Smooth muscle cell (in vitro differentiated cells): ENCODE results near the gene PAWR. TPM values are rescaled to one million over a fixed set of nuclear protein-coding genes. Genes with fewer than 3 reads are reported as not detected.

Experiments used
- DNase-seq: peaks from one replicate; lab custom pipeline; 2025; ENCODE audit not compliant: unreplicated experiment; lab: John Stamatoyannopoulos, UW
- H2AFZ ChIP-seq: fragments of 200-600 bp; sonication (generic); 2 replicates; pipeline ENCODE4 v1.6.0; 2016; ENCODE audit warnings: antibody characterized with exemption, low read depth, mild to moderate bottlenecking
- H3F3A ChIP-seq: fragments of 200-600 bp; sonication (generic); 2 replicates; pipeline ENCODE4 v1.6.0; 2017; ENCODE audit warnings: antibody characterized with exemption, low read depth
- H3K27ac ChIP-seq: fragments of 200-600 bp; sonication (generic); 2 replicates; pipeline ENCODE4 v1.5.1; 2016; ENCODE audit warnings: low read depth, mild to moderate bottlenecking
- H3K27me3 ChIP-seq: fragments of 200-600 bp; sonication (generic); 2 replicates; pipeline ENCODE4 v1.6.1; 2016; ENCODE audit warnings: low read depth, mild to moderate bottlenecking
- H3K36me3 ChIP-seq: fragments of 200-600 bp; sonication (generic); 2 replicates; pipeline ENCODE4 v1.5.1; 2016; ENCODE audit warnings: low read depth
- H3K4me1 ChIP-seq: fragments of 200-600 bp; sonication (generic); 2 replicates; pipeline ENCODE4 v1.5.1; 2016; ENCODE audit warnings: low read depth
- H3K4me2 ChIP-seq: fragments of 200-600 bp; sonication (generic); 2 replicates; pipeline ENCODE4 v1.6.0; 2016; ENCODE audit warnings: mild to moderate bottlenecking
- H3K4me3 ChIP-seq: fragments of 200-600 bp; sonication (generic); 2 replicates; pipeline ENCODE4 v1.5.1; 2016; ENCODE audit warnings: mild to moderate bottlenecking
- H3K79me2 ChIP-seq: fragments of 200-600 bp; sonication (generic); 2 replicates; pipeline ENCODE4 v1.6.0; 2016; ENCODE audit warnings: low read depth, mild to moderate bottlenecking
- H3K9ac ChIP-seq: fragments of 200-600 bp; sonication (generic); 2 replicates; pipeline ENCODE4 v1.6.0; 2016; ENCODE audit warnings: low read depth
- H3K9me3 ChIP-seq: fragments of 200-600 bp; sonication (generic); replicated peaks from 2 replicates; pipeline ENCODE4 v1.5.1; 2016; ENCODE audit warnings: low read depth
- H4K20me1 ChIP-seq: fragments of 200-600 bp; sonication (generic); 2 replicates; pipeline ENCODE4 v1.6.0; 2016; ENCODE audit warnings: low read depth
- CTCF ChIP-seq: fragments of 200-600 bp; sonication (generic); IDR thresholded peaks from 2 replicates; pipeline ENCODE4 v1.5.1; 2017; ENCODE audit warnings: borderline replicate concordance, mild to moderate bottlenecking, antibody characterized with exemption; ENCODE audit not compliant: insufficient read depth, poor library complexity, severe bottlenecking
- WGBS: methylation state at CpG from one replicate; pipeline ENCODE4 v1.1.7; 2016; ENCODE audit warnings: low lambda C conversion rate; 5-methylcytosine and 5-hydroxymethylcytosine counted together
- polyA plus RNA-seq: library from polyadenylated mRNA; unstranded; fragments of >200 nt; fragmentation: Nextera tagmentation; extraction: Ambion mirVana; gene quantifications from 2 replicates; pipeline ENCODE4 v1.2.1, GENCODE V29; 2016
- total RNA-seq: library from RNA; depleted of rRNA; stranded (reverse); fragments of >200 nt; gene quantifications from 2 replicates; pipeline ENCODE4 v1.2.3, GENCODE V29; 2014

Gene PAWR
- total and polyA plus RNA-seq, 2 experiments from 2014 or later, result 33.1 to 45.4 TPM

- Histone ChIP-seq H3K9me3 (no peaks in the 10 kb centered on the region), H3K9ac (no peak overlapping the region), H3K36me3 (no peaks in the 10 kb centered on the region), H3K27me3 (no peaks in the 10 kb centered on the region), H3F3A (peaks cover 3% of the 10 kb centered on the region), H3K4me1 (peaks cover 3% of the 10 kb centered on the region), H2AFZ (no peak overlapping the region), H3K4me2 (no peak overlapping the region), H3K79me2 (peaks cover 93% of the 10 kb centered on the region), H3K4me3 (no peak overlapping the region), H4K20me1 (peaks cover 83% of the 10 kb centered on the region), H3K27ac (no peak overlapping the region)
- 92% methylated on average over 4 of the region's 4 CpGs for WGBS
- no peak for DNase-seq
- TF ChIP-seq CTCF, result no peak
These were observed 26.2 kb downstream of the PAWR start for GRCh38 chr12:79664518-79664917.

GRCh38 chr12:79662046-79662811 is 28.5 kb downstream of the PAWR start:
- Histone ChIP-seq H3K79me2 (peaks cover 93% of the 10 kb centered on the region), H3K4me3 (no peak overlapping the region), H3K9me3 (no peaks in the 10 kb centered on the region), H3F3A (peaks cover 3% of the 10 kb centered on the region), H3K4me1 (no peaks in the 10 kb centered on the region), H3K4me2 (no peak overlapping the region), H3K27me3 (no peaks in the 10 kb centered on the region), H3K27ac (no peak overlapping the region), H4K20me1 (peaks cover 74% of the 10 kb centered on the region), H2AFZ (no peak overlapping the region), H3K36me3 (no peaks in the 10 kb centered on the region), H3K9ac (no peak overlapping the region)
- no peak for DNase-seq
- 40% methylated on average over 1 of the region's 1 CpG for WGBS
- no peak for TF ChIP-seq CTCF

GRCh38 chr12:79661629-79662028 is 29.1 kb downstream of the PAWR start:
- Histone ChIP-seq H3K4me2 (no peak overlapping the region), H3K36me3 (no peaks in the 10 kb centered on the region), H4K20me1 (peaks cover 75% of the 10 kb centered on the region), H3K9me3 (no peaks in the 10 kb centered on the region), H3K4me3 (no peak overlapping the region), H3K27me3 (no peaks in the 10 kb centered on the region), H3K27ac (no peak overlapping the region), H3K4me1 (no peaks in the 10 kb centered on the region), H3F3A (peaks cover 3% of the 10 kb centered on the region), H2AFZ (no peak overlapping the region), H3K9ac (no peak overlapping the region), H3K79me2 (peaks cover 93% of the 10 kb centered on the region)
- no peak for DNase-seq
- TF ChIP-seq CTCF, result no peak

- WGBS, result 3% methylated on average over 1 of the region's 1 CpG
- Histone ChIP-seq H2AFZ (no peak overlapping the region), H3K27me3 (no peaks in the 10 kb centered on the region), H3K36me3 (no peaks in the 10 kb centered on the region), H3K4me2 (no peak overlapping the region), H3F3A (no peaks in the 10 kb centered on the region), H3K9ac (no peak overlapping the region), H3K79me2 (peaks cover 91% of the 10 kb centered on the region), H3K27ac (peak overlapping the region; percentile 26), H3K9me3 (no peaks in the 10 kb centered on the region), H3K4me1 (no peaks in the 10 kb centered on the region), H3K4me3 (no peak overlapping the region), H4K20me1 (peaks cover 70% of the 10 kb centered on the region)
- no peak for TF ChIP-seq CTCF
- no peak for DNase-seq
These were observed 30.8 kb downstream of the PAWR start for GRCh38 chr12:79659961-79660431.
